ENCODE results near the gene LIN7C.
A peak's percentile ranks its signal among the peaks of the same experiment; 100 is the strongest.

The LIN7C gene

GRCh38 chr11:27467181-27467913 is 39.2 kb downstream of the LIN7C start:
- no peak overlapping the region for H3K4me3 ChIP-seq (ENCODE audit: low read depth, low read length)
- no peak overlapping the region for H3K9ac ChIP-seq (ENCODE audit: low read depth, low read length)
- H3K9me3 ChIP-seq (ENCODE audit: control insufficient read depth, insufficient read depth, low read length): no peaks in the 10 kb centered on the region
- no peaks in the 10 kb centered on the region for H3K36me3 ChIP-seq (ENCODE audit: control insufficient read depth, insufficient read depth, low read length)
- peaks cover 21% of the 10 kb centered on the region for H3K4me1 ChIP-seq (ENCODE audit: control insufficient read depth, insufficient read depth, low read length)
- no peaks in the 10 kb centered on the region for H3K27me3 ChIP-seq (ENCODE audit: control insufficient read depth, insufficient read depth, low read length)

GRCh38 chr11:27466363-27466762 is 40.2 kb downstream of the LIN7C start:
- H3K36me3 ChIP-seq (ENCODE audit: control insufficient read depth, insufficient read depth, low read length): no peaks in the 10 kb centered on the region

GRCh38 chr11:27465629-27466028 is 40.9 kb downstream of the LIN7C start:
- Histone ChIP-seq H3K9ac (ENCODE audit: low read depth, low read length) (no peak overlapping the region), H3K4me3 (ENCODE audit: low read depth, low read length) (no peak overlapping the region), H3K4me1 (ENCODE audit: control insufficient read depth, insufficient read depth, low read length) (peaks cover 23% of the 10 kb centered on the region), H3K27me3 (ENCODE audit: control insufficient read depth, insufficient read depth, low read length) (no peaks in the 10 kb centered on the region), H3K36me3 (ENCODE audit: control insufficient read depth, insufficient read depth, low read length) (no peaks in the 10 kb centered on the region), H3K9me3 (ENCODE audit: control insufficient read depth, insufficient read depth, low read length) (no peaks in the 10 kb centered on the region)

More at GRCh38 chr11:27466363-27466762, 40.2 kb downstream of the LIN7C start:
- Histone ChIP-seq H3K4me3 (ENCODE audit: low read depth, low read length) (no peak overlapping the region), H3K9me3 (ENCODE audit: control insufficient read depth, insufficient read depth, low read length) (no peaks in the 10 kb centered on the region), H3K27me3 (ENCODE audit: control insufficient read depth, insufficient read depth, low read length) (no peaks in the 10 kb centered on the region), H3K9ac (ENCODE audit: low read depth, low read length) (no peak overlapping the region), H3K4me1 (ENCODE audit: control insufficient read depth, insufficient read depth, low read length) (peaks cover 21% of the 10 kb centered on the region)

- peak overlapping the region; percentile 12 for H3K9ac ChIP-seq (ENCODE audit: low read depth, low read length)
- no peaks in the 10 kb centered on the region for H3K9me3 ChIP-seq (ENCODE audit: control insufficient read depth, insufficient read depth, low read length)
- H3K36me3 ChIP-seq (ENCODE audit: control insufficient read depth, insufficient read depth, low read length): no peaks in the 10 kb centered on the region
- no peak overlapping the region for H3K4me3 ChIP-seq (ENCODE audit: low read depth, low read length)
- H3K4me1 ChIP-seq (ENCODE audit: control insufficient read depth, insufficient read depth, low read length): peaks cover 27% of the 10 kb centered on the region
- no peaks in the 10 kb centered on the region for H3K27me3 ChIP-seq (ENCODE audit: control insufficient read depth, insufficient read depth, low read length)
These were observed 41.7 kb downstream of the LIN7C start for GRCh38 chr11:27464909-27465308.

GRCh38 chr11:27464289-27464696 is 42.3 kb downstream of the LIN7C start:
- Histone ChIP-seq H3K36me3 (ENCODE audit: control insufficient read depth, insufficient read depth, low read length) (no peaks in the 10 kb centered on the region), H3K9me3 (ENCODE audit: control insufficient read depth, insufficient read depth, low read length) (no peaks in the 10 kb centered on the region), H3K9ac (ENCODE audit: low read depth, low read length) (peak overlapping the region; percentile 12), H3K4me1 (ENCODE audit: control insufficient read depth, insufficient read depth, low read length) (peaks cover 27% of the 10 kb centered on the region), H3K27me3 (ENCODE audit: control insufficient read depth, insufficient read depth, low read length) (no peaks in the 10 kb centered on the region), H3K4me3 (ENCODE audit: low read depth, low read length) (no peak overlapping the region)

- H3K27me3 ChIP-seq (ENCODE audit: control insufficient read depth, insufficient read depth, low read length): no peaks in the 10 kb centered on the region
- peaks cover 24% of the 10 kb centered on the region for H3K4me1 ChIP-seq (ENCODE audit: control insufficient read depth, insufficient read depth, low read length)
- no peak overlapping the region for H3K4me3 ChIP-seq (ENCODE audit: low read depth, low read length)
- no peaks in the 10 kb centered on the region for H3K9me3 ChIP-seq (ENCODE audit: control insufficient read depth, insufficient read depth, low read length)
- peak overlapping the region; percentile 32 for H3K9ac ChIP-seq (ENCODE audit: low read depth, low read length)
- H3K36me3 ChIP-seq (ENCODE audit: control insufficient read depth, insufficient read depth, low read length): no peaks in the 10 kb centered on the region
These were observed 44.0 kb downstream of the LIN7C start for GRCh38 chr11:27462543-27462942.

GRCh38 chr11:27460158-27460978 is 46.2 kb downstream of the LIN7C start:
- H3K36me3 ChIP-seq (ENCODE audit: control insufficient read depth, insufficient read depth, low read length): no peaks in the 10 kb centered on the region
- no peaks in the 10 kb centered on the region for H3K27me3 ChIP-seq (ENCODE audit: control insufficient read depth, insufficient read depth, low read length)
- H3K9ac ChIP-seq (ENCODE audit: low read depth, low read length): no peak overlapping the region
- H3K9me3 ChIP-seq (ENCODE audit: control insufficient read depth, insufficient read depth, low read length): no peaks in the 10 kb centered on the region
- H3K4me3 ChIP-seq (ENCODE audit: low read depth, low read length): no peak overlapping the region
- peaks cover 19% of the 10 kb centered on the region for H3K4me1 ChIP-seq (ENCODE audit: control insufficient read depth, insufficient read depth, low read length)

GRCh38 chr11:27459191-27459590 is 47.4 kb downstream of the LIN7C start:
- no peak overlapping the region for H3K4me3 ChIP-seq (ENCODE audit: low read depth, low read length)
- H3K9ac ChIP-seq (ENCODE audit: low read depth, low read length): no peak overlapping the region
- H3K27me3 ChIP-seq (ENCODE audit: control insufficient read depth, insufficient read depth, low read length): no peaks in the 10 kb centered on the region
- H3K36me3 ChIP-seq (ENCODE audit: control insufficient read depth, insufficient read depth, low read length): no peaks in the 10 kb centered on the region
- H3K4me1 ChIP-seq (ENCODE audit: control insufficient read depth, insufficient read depth, low read length): peaks cover 10% of the 10 kb centered on the region
- H3K9me3 ChIP-seq (ENCODE audit: control insufficient read depth, insufficient read depth, low read length): no peaks in the 10 kb centered on the region

GRCh38 chr11:27458182-27458581 is 48.4 kb downstream of the LIN7C start:
- Histone ChIP-seq H3K4me3 (ENCODE audit: low read depth, low read length) (no peak overlapping the region), H3K4me1 (ENCODE audit: control insufficient read depth, insufficient read depth, low read length) (peaks cover 9% of the 10 kb centered on the region), H3K27me3 (ENCODE audit: control insufficient read depth, insufficient read depth, low read length) (no peaks in the 10 kb centered on the region), H3K9ac (ENCODE audit: low read depth, low read length) (no peak overlapping the region), H3K36me3 (ENCODE audit: control insufficient read depth, insufficient read depth, low read length) (no peaks in the 10 kb centered on the region), H3K9me3 (ENCODE audit: control insufficient read depth, insufficient read depth, low read length) (no peaks in the 10 kb centered on the region)

- no peaks in the 10 kb centered on the region for H3K9me3 ChIP-seq (ENCODE audit: control insufficient read depth, insufficient read depth, low read length)
- peaks cover 14% of the 10 kb centered on the region for H3K4me1 ChIP-seq (ENCODE audit: control insufficient read depth, insufficient read depth, low read length)
- H3K27me3 ChIP-seq (ENCODE audit: control insufficient read depth, insufficient read depth, low read length): no peaks in the 10 kb centered on the region
- no peaks in the 10 kb centered on the region for H3K36me3 ChIP-seq (ENCODE audit: control insufficient read depth, insufficient read depth, low read length)
- H3K4me3 ChIP-seq (ENCODE audit: low read depth, low read length): no peak overlapping the region
- no peak overlapping the region for H3K9ac ChIP-seq (ENCODE audit: low read depth, low read length)
These were observed 49.7 kb downstream of the LIN7C start for GRCh38 chr11:27456795-27457329.

GRCh38 chr11:27456140-27456794 is 50.3 kb downstream of the LIN7C start:
- Histone ChIP-seq H3K36me3 (ENCODE audit: control insufficient read depth, insufficient read depth, low read length) (no peaks in the 10 kb centered on the region), H3K4me3 (ENCODE audit: low read depth, low read length) (no peak overlapping the region), H3K9ac (ENCODE audit: low read depth, low read length) (no peak overlapping the region), H3K27me3 (ENCODE audit: control insufficient read depth, insufficient read depth, low read length) (no peaks in the 10 kb centered on the region), H3K9me3 (ENCODE audit: control insufficient read depth, insufficient read depth, low read length) (no peaks in the 10 kb centered on the region), H3K4me1 (ENCODE audit: control insufficient read depth, insufficient read depth, low read length) (peaks cover 20% of the 10 kb centered on the region)

All from iPS-15b (cell line).